Mucosa of descending colon (tissue), 3 donors: ENCODE data around the gene NDP. TPM values are rescaled to one million over a fixed set of nuclear protein-coding genes. Genes with fewer than 3 reads are reported as not detected.

Experiments used
- ATAC-seq: fragments of 200-7000 bp; cut with Tn5 transposase; one replicate; pipeline ENCODE4 v1.9.1; 2020; ENCODE audit warnings: mild to moderate bottlenecking, moderate library complexity
- DNase-seq, 3 donors: peaks; one replicate each; pipeline ENCODE4 v3.0.0-alpha.2; 2020
- H3K36me3 ChIP-seq: fragments of 200-600 bp; one replicate; pipeline ENCODE4 v1.8.0; 2021; ENCODE audit warnings: low read depth, mild to moderate bottlenecking
- H3K4me1 ChIP-seq: fragments of 200-600 bp; one replicate; pipeline ENCODE4 v1.8.0; 2021; ENCODE audit warnings: low read depth, mild to moderate bottlenecking
- H3K4me3 ChIP-seq: fragments of 200-600 bp; one replicate; pipeline ENCODE4 v1.8.0; 2021; ENCODE audit warnings: mild to moderate bottlenecking
- H3K9me3 ChIP-seq: fragments of 200-600 bp; one replicate; pipeline ENCODE4 v1.8.0; 2021; ENCODE audit warnings: mild to moderate bottlenecking
- CTCF ChIP-seq: fragments of 200-600 bp; IDR thresholded peaks from one replicate; pipeline ENCODE4 v1.8.0; 2022; ENCODE audit warnings: antibody characterized with exemption, mild to moderate bottlenecking
- intact Hi-C, 2 donors: fragments of 100-400 bp; cut with DNase I in 1 of 2; cut with micrococcal nuclease in 1 of 2; formaldehyde crosslinking; loops; one replicate each; pipeline versions ENCODE4 v1.11.0 to v1.11.1; 2022; cut with DNase I, micrococcal nuclease
- total RNA-seq, 3 donors: library from RNA; stranded (reverse); fragmentation: NEBNext Ultra II Directional in 2 of 3; extraction: Animal tissue kit (Norgen Biotek cat#: 25700) in 2 of 3; gene quantifications; one replicate each; pipeline versions ENCODE4 v1.2.1 to v1.2.4, GENCODE V29; 2021 to 2023
- donor health status: DM: no; HTN: no; CAD: no; lungs with moderate emphysema.
- donor health status: DM: no; HTN: no; CAD: no.
- donor health status: DM: no; HTN: yes; CAD: no.

Gene NDP
- total RNA-seq, 3 donors from 2014 or later = not detected

- ATAC-seq = no peak
- Histone ChIP-seq H3K9me3 (no peaks in the 10 kb centered on the region), H3K4me3 (no peak overlapping the region), H3K4me1 (peaks cover 4% of the 10 kb centered on the region), H3K36me3 (no peaks in the 10 kb centered on the region)
- no peak for TF ChIP-seq CTCF
- DNase-seq = no peak
- intact Hi-C loops = no loop called here
Observed at GRCh38 chrX:43978226-43978625, 5.0 kb upstream of the NDP start.

DNA sequence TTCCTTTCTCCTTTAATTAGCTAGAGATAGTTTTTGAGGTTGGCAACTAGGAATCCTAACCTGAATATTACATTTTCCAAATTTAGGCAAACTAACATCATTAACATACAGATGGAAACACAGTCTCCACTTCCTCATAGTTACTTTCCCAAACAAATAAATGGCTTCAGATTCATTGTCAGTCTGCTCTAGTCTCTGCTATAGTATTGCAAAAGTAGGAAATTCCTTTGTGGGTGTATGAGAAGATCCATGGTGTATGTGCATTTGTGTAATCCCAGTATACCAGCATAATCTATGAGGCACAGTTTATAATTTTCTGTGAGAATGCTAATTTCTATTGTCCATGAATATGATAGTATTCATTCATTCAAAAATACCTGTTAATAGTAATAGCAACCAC is 3.0 kb upstream of the NDP start:
- Histone ChIP-seq H3K36me3 (no peaks in the 10 kb centered on the region), H3K4me1 (peaks cover 4% of the 10 kb centered on the region), H3K4me3 (no peak overlapping the region), H3K9me3 (no peaks in the 10 kb centered on the region)
- no peak for TF ChIP-seq CTCF
- intact Hi-C loops = no loop called here
- DNase-seq (no peak), ATAC-seq (no peak)

DNA sequence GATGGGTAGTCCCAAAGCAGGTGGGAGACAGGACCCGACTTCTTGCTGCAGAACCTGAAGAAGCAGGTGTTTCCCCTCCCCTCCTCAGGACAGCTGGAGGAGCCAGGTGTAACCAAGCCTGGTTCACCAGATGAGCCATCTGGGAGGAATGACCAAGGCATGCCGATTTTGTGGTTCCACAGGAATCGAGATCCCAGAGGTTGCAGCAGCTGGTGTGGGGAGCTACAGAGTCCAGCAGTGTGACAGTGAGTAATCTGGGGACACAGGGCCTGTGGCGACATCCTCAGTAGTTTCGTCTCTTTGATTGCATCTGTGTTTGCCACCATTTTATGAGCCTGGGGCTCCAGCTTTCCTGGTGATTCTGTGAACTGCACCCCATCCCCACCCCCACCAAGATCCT is 2.6 kb upstream of the NDP start:
- TF ChIP-seq CTCF = no peak
- no peak for DNase-seq
- no peak for ATAC-seq
- peaks cover 4% of the 10 kb centered on the region for H3K4me1 ChIP-seq
- H3K4me3 ChIP-seq = no peak overlapping the region
- intact Hi-C loops = no loop called here
- no peaks in the 10 kb centered on the region for H3K9me3 ChIP-seq
- no peaks in the 10 kb centered on the region for H3K36me3 ChIP-seq

DNA sequence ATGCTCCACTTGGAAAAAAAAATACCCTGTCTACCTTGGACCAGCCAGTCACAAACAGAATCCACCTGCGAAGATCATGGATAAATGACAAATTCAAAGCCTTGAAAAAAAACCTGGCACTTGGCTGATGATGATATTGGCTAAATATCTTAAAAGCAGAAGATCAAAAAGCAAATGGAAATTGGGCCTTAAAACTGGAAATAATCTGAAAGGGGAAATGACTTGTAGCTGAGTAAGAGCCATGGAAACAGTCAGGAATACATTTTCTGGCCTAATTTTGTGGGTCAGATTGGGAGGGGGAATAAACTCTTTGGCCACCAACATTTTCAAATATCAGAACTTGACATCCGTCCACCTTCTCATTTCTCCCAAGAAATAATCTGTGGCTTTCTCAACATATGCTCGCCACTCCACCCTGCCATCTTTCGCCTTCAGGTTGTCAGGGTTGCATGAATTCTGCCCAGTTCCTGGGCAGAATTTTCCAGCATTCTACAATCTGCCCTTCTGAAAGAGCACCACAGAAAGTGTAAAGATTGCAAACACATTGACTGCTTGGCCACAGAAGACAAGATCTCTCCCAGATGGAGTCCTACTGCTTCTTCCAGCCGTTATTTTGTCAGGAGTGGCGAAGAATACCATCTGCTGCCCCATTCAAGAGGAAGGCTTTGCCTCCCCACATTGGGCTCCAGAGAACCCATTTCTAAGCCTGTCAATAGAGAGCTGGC is 1.7 kb upstream of the NDP start:
- peaks cover 4% of the 10 kb centered on the region for H3K4me1 ChIP-seq
- H3K4me3 ChIP-seq = no peak overlapping the region
- intact Hi-C loops = no loop called here
- no peaks in the 10 kb centered on the region for H3K9me3 ChIP-seq
- no peak for TF ChIP-seq CTCF
- no peak for ATAC-seq
- H3K36me3 ChIP-seq = no peaks in the 10 kb centered on the region
- DNase-seq = no peak

DNA sequence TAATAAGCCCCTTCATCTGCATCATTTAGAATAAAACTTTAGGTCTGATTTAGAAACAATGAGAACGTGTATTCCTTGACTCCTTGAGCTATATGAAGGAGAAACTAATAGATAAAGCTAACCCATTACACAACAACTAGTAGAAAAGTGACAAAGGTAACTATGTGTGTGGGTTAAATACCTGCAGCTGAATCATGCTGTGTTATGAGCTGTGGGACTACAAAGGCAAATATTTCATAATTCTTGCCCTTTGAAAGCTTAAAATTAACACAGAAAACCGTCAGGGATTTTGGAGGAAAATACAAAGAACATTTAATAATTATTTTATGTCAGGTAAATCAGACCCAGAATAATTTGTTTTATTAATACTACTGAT is 898 bp upstream of the NDP start:
- no peaks in the 10 kb centered on the region for H3K9me3 ChIP-seq
- no peak for ATAC-seq
- H3K36me3 ChIP-seq = no peaks in the 10 kb centered on the region
- H3K4me3 ChIP-seq = no peak overlapping the region
- intact Hi-C loops = no loop called here
- peaks cover 4% of the 10 kb centered on the region for H3K4me1 ChIP-seq
- DNase-seq = no peak
- TF ChIP-seq CTCF = no peak
